ENCODE measurements around the gene GSK3A. TPM values are rescaled to one million over a fixed set of nuclear protein-coding genes. Genes with fewer than 3 reads are reported as not detected.

Gene GSK3A
- total and polyA plus RNA-seq, 2 of the 8 experiments (the other 6 are each of a cell fraction or from before 2014, with no cell fraction given): 55.3 to 84.0 TPM

DNA sequence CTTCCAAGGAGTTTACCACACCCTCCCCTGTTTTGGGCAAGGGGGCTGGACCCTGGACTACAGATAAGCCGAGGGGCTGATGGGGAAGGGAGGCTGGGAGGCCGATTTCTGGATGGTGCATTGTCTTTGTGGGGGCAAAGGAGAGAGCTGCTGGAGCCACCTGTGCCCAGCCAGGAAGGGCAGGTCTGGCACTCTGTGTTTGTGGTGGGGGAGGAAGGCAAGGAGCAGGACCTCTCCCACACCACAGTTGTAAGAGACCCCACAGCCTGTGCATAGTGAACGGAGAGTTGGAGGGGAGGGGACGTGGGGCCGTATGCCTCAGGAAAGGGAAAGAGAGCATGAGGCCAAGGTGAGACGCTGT is 43.6 kb upstream of the GSK3A start:
- H3K36me3 ChIP-seq (ENCODE audit: control insufficient read depth in 2 of 4, insufficient read depth in 4 of 4, low read length in 3 of 4): peaks cover 13 to 37% (median 33%) of the 10 kb centered on the region in 4 experiments; a peak in 7 of 8 replicates
- no peak overlapping the region for H2AFZ ChIP-seq (ENCODE audit: low read length)
- no peak overlapping the region for H3K23ac ChIP-seq (ENCODE audit: insufficient read length)
- no peak overlapping the region for H4K5ac ChIP-seq (ENCODE audit: insufficient read length, low read depth, low read length)
- peaks cover 0 to 22% of the 10 kb centered on the region in 2 experiments; a peak in 2 of 4 replicates for H3K79me2 ChIP-seq (ENCODE audit: control insufficient read depth in 1 of 2, insufficient read depth in 2 of 2, low read length in 2 of 2)
- no peak overlapping the region for H3K4ac ChIP-seq (replicated peaks; ENCODE audit: insufficient read length, low read depth, low read length)
- H3K4me1 ChIP-seq (replicated peaks in 1 of 4; ENCODE audit: control insufficient read depth in 3 of 4, insufficient read depth in 4 of 4, low read length in 3 of 4): peaks cover 9 to 37% (median 27%) of the 10 kb centered on the region in 4 experiments
- no peak overlapping the region for H3K18ac ChIP-seq (ENCODE audit: extremely low read depth, low read length)
- FAIRE-seq (no peak), DNase-seq (ENCODE audit: low read depth in 1 of 2, low spot score in 2 of 2) (no peak)
- 96% methylated on average over 6 of the region's 6 CpGs; no CpG with 5 or more reads in 1 of the 2 experiments for WGBS, 2 experiments (ENCODE audit: extremely low coverage in 1 of 2, insufficient coverage in 1 of 2, insufficient read length in 1 of 2, insufficient replicate concordance in 2 of 2, low coverage in 1 of 2, low lambda C conversion rate in 2 of 2, missing lambda C conversion rate in 1 of 2)
- peaks cover 25% of the 10 kb centered on the region for H3K23me2 ChIP-seq (ENCODE audit: low read depth, low read length)
- peaks cover 3 to 17% of the 10 kb centered on the region in 2 experiments for H4K20me1 ChIP-seq (replicated peaks in 1 of 2; ENCODE audit: control insufficient read depth in 1 of 2, insufficient read depth in 2 of 2, low read length in 2 of 2)
- H2BK12ac ChIP-seq (ENCODE audit: low read depth, low read length): no peak overlapping the region
- no peak overlapping the region for H3K27ac ChIP-seq (ENCODE audit: low read depth, low read length)
- no peak overlapping the region for H3K4me3 ChIP-seq (ENCODE audit: extremely low read depth in 1 of 4, insufficient read depth in 2 of 4, low read depth in 3 of 4, low read length in 4 of 4)
- no peak overlapping the region for H2BK20ac ChIP-seq (ENCODE audit: low read length)
- no peak overlapping the region for H4K8ac ChIP-seq (ENCODE audit: extremely low read depth, insufficient read depth, low read length)
- no peaks in the 10 kb centered on the region for H3K27me3 ChIP-seq (replicated peaks in 1 of 4; ENCODE audit: control insufficient read depth in 3 of 4, extremely low read depth in 1 of 4, insufficient read depth in 3 of 4, low read length in 3 of 4)
- no peak overlapping the region for H3K56ac ChIP-seq (replicated peaks; ENCODE audit: insufficient read length, low read depth, low read length)
- H2BK15ac ChIP-seq (ENCODE audit: low read length): no peak overlapping the region
- no peak overlapping the region for H2BK120ac ChIP-seq (replicated peaks; ENCODE audit: low read depth, low read length)
- ChIA-PET CTCF (ENCODE audit: partially characterized antibody) (interaction anchor here (0.8 to 6.6 kb wide), 2 partner anchors 11 to 266 kb away, joined by 4 to 41 read pairs; no protein-coding TSS in a partner anchor), POLR2A (ENCODE audit: partially characterized antibody) (interaction anchor here (1.1 to 4.3 kb wide), 3 partner anchors 9 to 39 kb away, joined by 3 to 20 read pairs (median 5); no protein-coding TSS in a partner anchor)
- H2BK5ac ChIP-seq (ENCODE audit: low read depth, low read length): no peak overlapping the region
- H3K79me1 ChIP-seq (ENCODE audit: low read depth, low read length): peaks cover 28% of the 10 kb centered on the region
- no peak overlapping the region for H3K14ac ChIP-seq (ENCODE audit: insufficient read length)
- no peaks in the 10 kb centered on the region for H3K9me3 ChIP-seq (ENCODE audit: insufficient read depth in 2 of 2, low read depth in 1 of 2, low read length in 1 of 2)
- H3K4me2 ChIP-seq (ENCODE audit: insufficient read depth in 1 of 2, low read depth in 2 of 2, low read length in 2 of 2): peak overlapping the region in 1 of 2 experiments; percentile 97; a peak in 1 of 4 replicates
- no peak overlapping the region for H4K91ac ChIP-seq (replicated peaks; ENCODE audit: insufficient read length, low read length)
- H3K9ac ChIP-seq (replicated peaks in 1 of 4; ENCODE audit: extremely low read depth in 1 of 4, low read depth in 3 of 4, low read length in 3 of 4): no peak overlapping the region; a peak in 1 of 7 replicates
- H2AK5ac ChIP-seq (ENCODE audit: low read depth, low read length): no peak overlapping the region
- TF ChIP-seq SIN3A (conservative IDR thresholded peaks at IDR 0.05 in 1 of 2, IDR thresholded peaks at IDR 0.05 in 1 of 2; ENCODE audit: low read depth in 1 of 2, low read length in 2 of 2): no peak
- no peak for TF ChIP-seq GABPA (IDR thresholded peaks at IDR 0.05; ENCODE audit: borderline replicate concordance, insufficient read depth, low read length)
- TF ChIP-seq MAFK (IDR thresholded peaks at IDR 0.05; ENCODE audit: low read depth, low read length): no peak
- no peak for TF ChIP-seq KDM4A (IDR thresholded peaks at IDR 0.05; ENCODE audit: low read depth, low read length, severe bottlenecking)
- TF ChIP-seq POLR2A (IDR thresholded peaks at IDR 0.05; ENCODE audit: control extremely low read depth in 1 of 2, low read depth in 2 of 2, low read length in 2 of 2): no peak
- no peak for TF ChIP-seq BRCA1 (IDR thresholded peaks at IDR 0.05; ENCODE audit: low read depth, low read length)
- TF ChIP-seq PHF8 (conservative IDR thresholded peaks at IDR 0.05; ENCODE audit: low read depth, low read length): no peak
- no peak for TF ChIP-seq YY1 (IDR thresholded peaks at IDR 0.05; ENCODE audit: low read depth, low read length)
- no peak for TF ChIP-seq SIX5 (IDR thresholded peaks at IDR 0.05; ENCODE audit: low read depth, low read length)
- no peak for TF ChIP-seq JUN (IDR thresholded peaks at IDR 0.05; ENCODE audit: low read depth, low read length)
- TF ChIP-seq POLR2AphosphoS5 (IDR thresholded peaks at IDR 0.05; ENCODE audit: low read depth, low read length): no peak
- TF ChIP-seq CREB1 (IDR thresholded peaks at IDR 0.05): no peak
- TF ChIP-seq CBX5 (IDR thresholded peaks at IDR 0.05; ENCODE audit: low read depth, low read length): no peak
- TF ChIP-seq SP2 (IDR thresholded peaks at IDR 0.05; ENCODE audit: low read length): no peak
- TF ChIP-seq EGR1 (IDR thresholded peaks at IDR 0.05; ENCODE audit: borderline replicate concordance, low read depth, low read length): no peak
- no peak for TF ChIP-seq JUND (IDR thresholded peaks at IDR 0.05; ENCODE audit: low read length)
